GM18517 (cell line): ENCODE data around the gene MTMR2.
A peak's percentile ranks its signal among the peaks of the same experiment; 100 is the strongest.

ENCODE experiments used
- ATAC-seq: cut with Tn5 transposase; IDR thresholded peaks from one replicate; pipeline ENCODE4 v1.9.1; 2021; ENCODE audit warnings: mild to moderate bottlenecking, moderate library complexity; ENCODE audit not compliant: unreplicated experiment

MTMR2 gene

GRCh38 chr11:95923728-95924413 is at the start of gene MTMR2:
Gene MTMR2, minus strand, starts transcription at chr11:95924107. Its CDS starts 153 bp downstream, at chr11:95923954.
- ATAC-seq = peak; percentile 93

- no peak for ATAC-seq
Measured at GRCh38 chr11:95972060-95972459, 48.2 kb upstream of the MTMR2 start.

- ATAC-seq = no peak
Measured at GRCh38 chr11:95968585-95968984, 44.7 kb upstream of the MTMR2 start.

- no peak for ATAC-seq
Measured at GRCh38 chr11:95964281-95964680, 40.4 kb upstream of the MTMR2 start.

- no peak for ATAC-seq
Measured at GRCh38 chr11:95961758-95962157, 37.9 kb upstream of the MTMR2 start.

- no peak for ATAC-seq
Measured at GRCh38 chr11:95950905-95951304, 27.0 kb upstream of the MTMR2 start.

GRCh38 chr11:95948637-95949036 is 24.7 kb upstream of the MTMR2 start:
- no peak for ATAC-seq

- no peak for ATAC-seq
Measured at GRCh38 chr11:95944623-95945022, 20.7 kb upstream of the MTMR2 start.

GRCh38 chr11:95943546-95943945 is 19.6 kb upstream of the MTMR2 start:
- ATAC-seq = no peak

- no peak for ATAC-seq
Measured at GRCh38 chr11:95939091-95939490, 15.2 kb upstream of the MTMR2 start.

- no peak for ATAC-seq
Measured at GRCh38 chr11:95937358-95937757, 13.5 kb upstream of the MTMR2 start.

GRCh38 chr11:95933594-95933993 is 9.7 kb upstream of the MTMR2 start:
- ATAC-seq = no peak

- no peak for ATAC-seq
Measured at GRCh38 chr11:95931916-95932315, 8.0 kb upstream of the MTMR2 start.

GRCh38 chr11:95930948-95931347 is 7.0 kb upstream of the MTMR2 start:
- ATAC-seq = no peak

GRCh38 chr11:95926726-95927125 is 2.8 kb upstream of the MTMR2 start:
- ATAC-seq = no peak

GRCh38 chr11:95925011-95925410 is 1.1 kb upstream of the MTMR2 start:
- ATAC-seq = no peak

GRCh38 chr11:95924414-95924760 is 480 bp upstream of the MTMR2 start:
- ATAC-seq = no peak

- ATAC-seq = no peak
Measured at GRCh38 chr11:95923439-95923727, 524 bp downstream of the MTMR2 start.

GRCh38 chr11:95922536-95923438 is 1.1 kb downstream of the MTMR2 start:
- no peak for ATAC-seq

GRCh38 chr11:95922099-95922498 is 1.8 kb downstream of the MTMR2 start:
- no peak for ATAC-seq

- ATAC-seq = no peak
Measured at GRCh38 chr11:95920460-95921105, 3.3 kb downstream of the MTMR2 start.

GRCh38 chr11:95919514-95919913 is 4.4 kb downstream of the MTMR2 start:
- no peak for ATAC-seq
